Measurements from ENCODE around the gene SLC25A1. TPM values are rescaled to one million over a fixed set of nuclear protein-coding genes. Genes with fewer than 3 reads are reported as not detected.

Gene SLC25A1
- 34.5 and 38.7 TPM in 2 replicates for total RNA-seq (2014; rRNA removed; shearing (Covaris generic))

- H3K27me3 ChIP-seq = no peaks in the 10 kb centered on the region
- peak within 1 kb of the TSS; percentile 92 for H3K4me3 ChIP-seq
- DNase-seq = peak; percentile 84 to 89
- no peaks in the 10 kb centered on the region for H3K36me3 ChIP-seq
- peak within 1 kb of the TSS; percentile 38; the same call in 1 of the 2 replicates for H3K27ac ChIP-seq
- no peaks in the 10 kb centered on the region for H3K9me3 ChIP-seq (replicated peaks)
- H3K4me1 ChIP-seq = peaks cover 10% of the 10 kb centered on the region; the same call in 1 of the 2 replicates
Measured at GRCh38 chr22:19178657-19179496, at the start of gene SLC25A1. Gene SLC25A1, minus strand, starts transcription at chr22:19178736. Its CDS starts 63 bp downstream, at chr22:19178673.

- H3K4me3 ChIP-seq = no peak overlapping the region
- H3K4me1 ChIP-seq = no peaks in the 10 kb centered on the region
- H3K9me3 ChIP-seq (replicated peaks) = no peaks in the 10 kb centered on the region
- H3K36me3 ChIP-seq = peaks cover 26% of the 10 kb centered on the region
- no peak for DNase-seq
- no peak overlapping the region for H3K27ac ChIP-seq
- H3K27me3 ChIP-seq = no peaks in the 10 kb centered on the region
Measured at GRCh38 chr22:19228179-19228578, 49.6 kb upstream of the SLC25A1 start.

- Histone ChIP-seq H3K36me3 (peaks cover 17% of the 10 kb centered on the region), H3K27ac (no peak overlapping the region), H3K4me3 (no peak overlapping the region), H3K9me3 (replicated peaks) (no peaks in the 10 kb centered on the region), H3K27me3 (no peaks in the 10 kb centered on the region), H3K4me1 (no peaks in the 10 kb centered on the region)
- DNase-seq = no peak
Measured at GRCh38 chr22:19226428-19226827, 47.9 kb upstream of the SLC25A1 start.

GRCh38 chr22:19225560-19225959 is 47.0 kb upstream of the SLC25A1 start:
- H3K27ac ChIP-seq = no peak overlapping the region
- no peak overlapping the region for H3K4me3 ChIP-seq
- H3K36me3 ChIP-seq = peaks cover 15% of the 10 kb centered on the region
- no peaks in the 10 kb centered on the region for H3K4me1 ChIP-seq
- DNase-seq = no peak
- no peaks in the 10 kb centered on the region for H3K27me3 ChIP-seq
- no peaks in the 10 kb centered on the region for H3K9me3 ChIP-seq (replicated peaks)

GRCh38 chr22:19224985-19225384 is 46.4 kb upstream of the SLC25A1 start:
- H3K36me3 ChIP-seq = peaks cover 13% of the 10 kb centered on the region
- H3K4me1 ChIP-seq = no peaks in the 10 kb centered on the region
- H3K27ac ChIP-seq = no peak overlapping the region
- H3K9me3 ChIP-seq (replicated peaks) = no peaks in the 10 kb centered on the region
- no peak for DNase-seq
- H3K4me3 ChIP-seq = no peak overlapping the region
- no peaks in the 10 kb centered on the region for H3K27me3 ChIP-seq

- Histone ChIP-seq H3K4me1 (no peaks in the 10 kb centered on the region), H3K4me3 (no peak overlapping the region), H3K9me3 (replicated peaks) (no peaks in the 10 kb centered on the region), H3K36me3 (peaks cover 13% of the 10 kb centered on the region), H3K27ac (no peak overlapping the region), H3K27me3 (no peaks in the 10 kb centered on the region)
- DNase-seq = no peak
Measured at GRCh38 chr22:19224557-19224956, 46.0 kb upstream of the SLC25A1 start.

GRCh38 chr22:19223617-19224016 is 45.1 kb upstream of the SLC25A1 start:
- DNase-seq = no peak
- Histone ChIP-seq H3K4me1 (no peaks in the 10 kb centered on the region), H3K4me3 (no peak overlapping the region), H3K9me3 (replicated peaks) (no peaks in the 10 kb centered on the region), H3K36me3 (peaks cover 10% of the 10 kb centered on the region), H3K27ac (no peak overlapping the region), H3K27me3 (no peaks in the 10 kb centered on the region)

- Histone ChIP-seq H3K4me3 (no peak overlapping the region), H3K9me3 (replicated peaks) (no peaks in the 10 kb centered on the region), H3K36me3 (peaks cover 9% of the 10 kb centered on the region), H3K27ac (no peak overlapping the region), H3K27me3 (no peaks in the 10 kb centered on the region), H3K4me1 (peaks cover 4% of the 10 kb centered on the region)
- DNase-seq = no peak
Measured at GRCh38 chr22:19223110-19223509, 44.6 kb upstream of the SLC25A1 start.

- Histone ChIP-seq H3K27me3 (no peaks in the 10 kb centered on the region), H3K9me3 (replicated peaks) (no peaks in the 10 kb centered on the region), H3K4me1 (peaks cover 8% of the 10 kb centered on the region), H3K27ac (no peak overlapping the region), H3K4me3 (no peak overlapping the region), H3K36me3 (peaks cover 6% of the 10 kb centered on the region)
- no peak for DNase-seq
Measured at GRCh38 chr22:19222242-19223005, 43.9 kb upstream of the SLC25A1 start.

GRCh38 chr22:19220867-19221266 is 42.3 kb upstream of the SLC25A1 start:
- DNase-seq = no peak
- H3K27ac ChIP-seq = no peak overlapping the region
- no peaks in the 10 kb centered on the region for H3K27me3 ChIP-seq
- H3K4me3 ChIP-seq = no peak overlapping the region
- peaks cover 8% of the 10 kb centered on the region for H3K4me1 ChIP-seq
- peaks cover 3% of the 10 kb centered on the region for H3K36me3 ChIP-seq
- H3K9me3 ChIP-seq (replicated peaks) = no peaks in the 10 kb centered on the region

- Histone ChIP-seq H3K9me3 (replicated peaks) (no peaks in the 10 kb centered on the region), H3K4me3 (no peak overlapping the region), H3K27ac (no peak overlapping the region), H3K36me3 (peaks cover 5% of the 10 kb centered on the region; the same call in 1 of the 2 replicates), H3K4me1 (peaks cover 8% of the 10 kb centered on the region), H3K27me3 (no peaks in the 10 kb centered on the region)
- peak in 1 of 2 experiments; percentile 9 for DNase-seq
Measured at GRCh38 chr22:19218541-19219233, 40.2 kb upstream of the SLC25A1 start.

- DNase-seq = no peak
- Histone ChIP-seq H3K4me1 (peaks cover 8% of the 10 kb centered on the region), H3K9me3 (replicated peaks) (no peaks in the 10 kb centered on the region), H3K27me3 (no peaks in the 10 kb centered on the region), H3K27ac (no peak overlapping the region), H3K4me3 (no peak overlapping the region), H3K36me3 (peaks cover 5% of the 10 kb centered on the region; the same call in 1 of the 2 replicates)
Measured at GRCh38 chr22:19216579-19216978, 38.0 kb upstream of the SLC25A1 start.

- DNase-seq = no peak
- no peaks in the 10 kb centered on the region for H3K27me3 ChIP-seq
- H3K4me1 ChIP-seq = peaks cover 8% of the 10 kb centered on the region
- H3K4me3 ChIP-seq = no peak overlapping the region
- no peaks in the 10 kb centered on the region for H3K9me3 ChIP-seq (replicated peaks)
- no peak overlapping the region for H3K27ac ChIP-seq
- H3K36me3 ChIP-seq = peaks cover 5% of the 10 kb centered on the region; the same call in 1 of the 2 replicates
Measured at GRCh38 chr22:19215360-19215759, 36.8 kb upstream of the SLC25A1 start.

GRCh38 chr22:19214078-19214473 is 35.5 kb upstream of the SLC25A1 start:
- DNase-seq = peak in 1 of 2 experiments; percentile 27
- Histone ChIP-seq H3K27ac (no peak overlapping the region), H3K36me3 (peaks cover 5% of the 10 kb centered on the region; the same call in 1 of the 2 replicates), H3K27me3 (no peaks in the 10 kb centered on the region), H3K4me3 (no peak overlapping the region), H3K9me3 (replicated peaks) (no peaks in the 10 kb centered on the region), H3K4me1 (peaks cover 8% of the 10 kb centered on the region)
